Activated T-cell treated with anti-CD3 and anti-CD28 coated beads for 4 hours (primary cell): ENCODE measurements around the gene PYGL.
"Not testable (repeated sequence)": the region's sequence is repeated elsewhere in the genome, so short reads cannot be mapped to it uniquely, and the experiment has no call there.

Experiments
- DNase-seq: peaks from one replicate; pipeline ENCODE4 v3.0.0-alpha.2; 2020

PYGL gene

GRCh38 chr14:50943943-50944646, at the start of gene PYGL:
Gene PYGL (minus strand): TSS chr14:50944483. CDS start chr14:50944403, 80 bp downstream.
- no peak for DNase-seq

GRCh38 chr14:50985859-50986331, 41.6 kb upstream of the PYGL start:
- no peak for DNase-seq

DNA sequence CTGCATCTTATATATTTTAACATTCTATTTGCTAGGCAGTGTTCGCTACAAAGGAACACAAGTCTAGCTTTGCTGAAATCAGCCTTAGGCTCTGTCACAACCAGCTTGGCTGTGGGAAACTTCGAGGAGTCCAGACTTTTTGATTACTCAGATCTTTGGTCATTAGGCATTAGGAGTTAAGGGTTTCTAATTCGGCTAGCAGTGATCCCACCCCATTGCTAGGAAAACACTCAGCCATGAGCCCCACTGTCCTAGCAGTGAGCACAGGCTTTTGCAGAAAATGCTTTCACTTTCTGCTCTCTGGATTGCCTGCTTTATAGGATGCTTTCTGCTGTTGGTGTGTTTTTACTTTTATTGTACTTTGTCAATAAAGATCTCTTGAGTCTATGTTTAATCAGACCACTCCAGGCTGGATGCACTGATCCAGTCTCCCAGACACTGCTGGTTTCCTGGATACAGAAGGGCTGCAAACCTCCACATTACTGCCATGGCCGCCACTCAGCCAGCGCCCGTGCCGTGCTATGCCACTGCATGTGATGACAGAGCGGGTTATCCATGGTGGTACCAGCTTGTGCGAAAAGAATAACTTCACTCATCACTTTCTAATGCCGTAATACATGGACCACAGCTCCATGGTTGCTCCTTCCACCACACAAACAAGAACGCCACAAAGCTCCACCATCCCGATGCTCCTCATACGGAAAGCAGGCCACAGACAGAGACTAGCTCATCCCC, 41.0 kb upstream of the PYGL start:
- DNase-seq: no peak

DNA sequence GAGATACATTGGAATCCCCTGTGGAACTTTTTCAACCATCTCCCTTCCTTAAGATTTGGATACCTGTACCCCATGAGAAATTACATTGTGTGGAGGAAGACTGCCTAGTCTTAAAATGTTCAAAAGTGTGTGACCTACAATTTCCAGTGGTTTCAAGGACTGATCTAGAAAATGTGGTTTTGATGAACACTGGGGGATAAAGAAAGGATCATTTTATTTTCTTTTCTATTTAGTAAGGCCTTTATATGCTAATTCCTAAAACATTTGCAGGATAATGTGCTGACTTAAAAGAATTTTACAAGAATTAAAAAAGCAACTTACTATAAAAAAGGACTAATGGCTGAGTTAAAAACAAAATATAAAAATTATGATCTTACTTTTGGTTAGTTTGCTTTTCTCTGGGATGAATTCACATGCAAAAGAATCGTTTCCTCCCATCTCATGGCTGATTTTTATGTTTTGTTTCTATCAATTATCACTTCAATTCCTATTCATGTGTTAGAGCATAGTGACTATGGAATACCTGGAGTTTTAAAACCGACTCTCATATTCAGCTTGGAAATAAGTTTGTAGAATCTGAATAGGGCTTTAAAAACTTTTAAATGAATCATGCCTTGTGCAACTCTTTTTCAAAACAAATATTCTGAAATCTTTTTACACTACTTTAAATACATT, 39.9 kb upstream of the PYGL start:
- DNase-seq: no peak

- DNase-seq: no peak
These were observed 35.9 kb upstream of the PYGL start for GRCh38 chr14:50979941-50980850.

DNA sequence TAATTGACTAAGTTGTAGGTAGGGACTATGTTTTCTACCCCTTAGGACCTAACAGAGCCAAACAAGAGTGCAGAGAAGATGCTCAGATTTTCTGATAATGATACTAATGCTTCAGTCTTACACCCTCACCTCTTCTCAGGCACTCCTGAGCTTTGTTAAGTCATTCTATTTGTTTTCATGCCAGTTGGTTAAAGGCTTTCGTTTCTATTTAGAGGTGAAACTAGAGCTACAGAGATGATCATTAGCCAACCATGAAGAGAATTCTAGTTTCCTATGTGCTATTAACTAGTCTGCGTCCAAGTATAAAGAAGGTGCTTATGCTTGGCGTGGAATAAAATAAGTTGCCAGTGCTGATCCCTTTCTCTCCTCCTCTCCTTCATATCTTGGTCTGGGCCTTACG, 34.6 kb upstream of the PYGL start:
- no peak for DNase-seq

GRCh38 chr14:50978529-50978871, 34.2 kb upstream of the PYGL start:
- DNase-seq: no peak

GRCh38 chr14:50977863-50978528, 33.7 kb upstream of the PYGL start:
- no peak for DNase-seq

DNA sequence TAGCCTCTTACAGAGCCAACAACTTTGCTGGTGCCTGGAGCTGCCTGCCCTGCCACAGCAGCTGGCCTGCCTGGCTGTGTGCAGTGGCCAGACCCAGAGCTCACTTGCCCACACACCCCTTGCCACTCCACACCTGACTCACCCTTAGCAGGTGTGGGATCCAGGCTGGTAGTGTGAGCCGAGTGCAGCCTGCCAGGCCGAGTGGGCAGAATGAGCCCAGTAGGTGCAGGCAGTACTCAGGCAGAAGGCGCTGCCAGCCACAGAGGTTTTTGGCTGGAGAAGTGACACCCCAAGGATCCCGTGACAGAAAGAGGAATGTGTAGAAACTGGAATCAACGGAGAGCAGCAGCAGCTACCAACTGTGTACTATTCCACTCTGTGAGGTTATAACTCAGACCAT, 29.8 kb upstream of the PYGL start:
- DNase-seq: no peak

DNA sequence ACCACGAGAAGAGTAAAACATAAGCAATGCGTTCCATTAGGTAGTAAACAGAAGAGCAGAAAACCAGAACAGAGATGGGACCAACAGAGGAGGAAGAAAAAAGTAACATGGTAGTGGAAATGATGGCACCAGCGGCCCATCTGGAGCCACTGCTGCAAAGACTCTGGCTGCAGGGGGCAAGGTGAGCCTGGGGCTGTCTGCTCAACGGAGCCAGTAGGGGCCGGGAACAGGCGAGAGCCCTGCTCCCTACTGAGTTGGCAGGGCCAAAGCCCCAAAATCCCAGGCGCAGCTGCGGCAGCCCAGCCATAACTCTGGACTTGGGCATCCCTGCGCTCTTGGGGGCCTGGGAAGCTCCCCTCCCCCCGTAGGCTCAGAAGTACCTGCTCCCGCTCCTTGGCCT, 28.5 kb upstream of the PYGL start:
- DNase-seq: no peak

DNA sequence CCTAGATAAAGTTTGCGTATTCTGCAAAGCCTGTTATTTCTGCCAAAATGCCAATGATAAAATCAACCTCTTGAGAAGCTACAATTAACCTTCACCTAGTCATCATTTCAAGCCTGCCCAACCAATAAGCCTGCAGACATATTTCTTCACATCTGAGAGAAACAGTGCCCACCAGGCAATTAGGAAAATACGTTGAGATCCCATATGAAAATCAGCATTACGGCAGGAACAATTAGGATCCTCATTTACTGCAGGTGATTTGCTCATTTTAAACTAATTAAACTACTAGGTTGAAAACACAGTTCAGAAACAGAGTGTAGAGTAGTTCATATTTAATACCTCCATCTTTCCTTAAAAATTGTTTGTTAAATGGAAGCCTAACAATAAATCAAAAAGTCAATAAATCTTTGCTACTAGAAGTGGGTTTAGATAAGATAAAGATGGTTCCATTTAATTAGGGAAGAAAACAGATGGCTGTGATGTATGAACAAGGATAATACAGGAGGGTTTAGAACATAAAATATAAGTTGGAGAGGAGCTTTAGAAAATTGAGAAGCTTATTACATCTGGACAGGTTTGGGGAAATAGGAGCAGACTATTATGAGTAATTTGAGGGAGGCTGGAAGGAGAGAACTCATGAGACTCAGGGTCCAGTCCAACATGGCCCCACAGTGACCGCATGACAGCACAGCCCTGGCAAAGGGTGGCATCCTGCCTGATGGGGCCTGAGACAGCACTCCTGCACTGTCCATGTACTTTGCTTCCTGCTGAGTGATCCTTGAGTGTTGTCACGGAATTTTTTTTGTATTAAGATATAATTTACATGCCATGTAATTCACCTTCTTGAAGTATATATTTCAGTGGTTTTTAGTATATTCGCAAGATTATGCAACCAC, 26.9 kb upstream of the PYGL start:
- no peak for DNase-seq

DNA sequence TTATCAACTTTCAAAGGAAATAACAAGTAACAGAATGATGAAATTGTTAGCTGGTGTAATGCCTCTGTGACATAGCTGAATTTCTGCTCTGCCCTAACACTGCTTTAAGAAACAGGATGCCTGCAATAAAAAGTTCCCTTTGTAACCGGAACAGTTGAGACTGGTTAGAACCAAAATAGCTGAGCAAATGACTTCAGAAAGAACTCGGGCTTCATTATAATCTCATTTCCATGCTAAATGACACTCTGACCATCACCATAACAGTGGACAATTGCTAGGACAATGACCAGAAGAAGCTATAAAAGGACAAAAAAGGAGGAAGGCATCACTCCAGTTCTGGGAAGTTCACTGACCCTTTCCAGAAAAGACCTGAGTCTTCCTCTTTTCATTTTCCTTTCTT, 23.5 kb upstream of the PYGL start:
- no peak for DNase-seq

GRCh38 chr14:50967103-50967502, 22.8 kb upstream of the PYGL start:
- DNase-seq: no peak

GRCh38 chr14:50964683-50965390, 20.6 kb upstream of the PYGL start:
- DNase-seq: no peak

- no peak for DNase-seq
These were observed 19.6 kb upstream of the PYGL start for GRCh38 chr14:50963919-50964318.

GRCh38 chr14:50961605-50962221, 17.4 kb upstream of the PYGL start:
- no peak for DNase-seq

DNA sequence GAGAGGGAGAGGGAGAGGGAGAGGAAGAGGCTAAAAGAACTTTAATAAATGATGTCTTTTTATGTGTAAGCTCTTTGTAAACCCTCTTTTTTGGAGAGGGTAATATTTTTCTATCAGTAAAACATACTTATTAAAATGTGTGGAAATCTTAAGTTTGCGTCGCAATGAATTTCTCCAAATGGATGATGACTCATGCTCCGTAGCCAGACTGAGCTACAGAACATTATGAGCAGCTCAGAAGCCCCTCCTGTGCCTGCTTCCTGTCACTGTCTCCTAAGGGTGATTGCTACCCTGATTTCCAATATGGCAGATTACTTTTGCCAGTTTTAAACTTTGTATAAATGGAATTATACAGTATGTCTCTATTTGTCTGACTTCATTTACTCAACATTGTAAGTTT, 13.0 kb upstream of the PYGL start:
- no peak for DNase-seq

- DNase-seq: not testable (repeated sequence)
These were observed 12.1 kb upstream of the PYGL start for GRCh38 chr14:50956421-50956820.

GRCh38 chr14:50955373-50956043, 11.2 kb upstream of the PYGL start:
- DNase-seq: no peak
